Left renal pelvis (tissue), 4 donors: ENCODE results near the gene PRKN. TPM values are rescaled to one million over a fixed set of nuclear protein-coding genes. Genes with fewer than 3 reads are reported as not detected.

Experiments used
- DNase-seq, 4 donors: peaks; one replicate each; pipeline ENCODE4 v3.0.0-alpha.2; 2013; ENCODE audit warnings: low read depth in 4 of 4, low spot score in 3 of 4
- polyA plus RNA-seq, 4 donors: library from polyadenylated mRNA; unstranded; fragments of 120-200 nt; gene quantifications; one replicate each; pipeline ENCODE4 v1.2.1, GENCODE V29; 2013; ENCODE audit not compliant: insufficient read length in 4 of 4

The PRKN gene
- polyA plus RNA-seq, 4 donors, result 1.5 to 11.9 (median 9.8) TPM

GRCh38 chr6:162267126-162267525 is 460.4 kb downstream of the PRKN start:
- no peak for DNase-seq

GRCh38 chr6:162264581-162264980 is 463.0 kb downstream of the PRKN start:
- DNase-seq, result no peak

- no peak for DNase-seq
Measured at GRCh38 chr6:162262466-162263196, 464.9 kb downstream of the PRKN start.

GRCh38 chr6:162261598-162261997 is 466.0 kb downstream of the PRKN start:
- DNase-seq, result no peak

- no peak for DNase-seq
Measured at GRCh38 chr6:162260027-162260426, 467.5 kb downstream of the PRKN start.

- DNase-seq, result no peak
Measured at GRCh38 chr6:162258647-162259046, 468.9 kb downstream of the PRKN start.

GRCh38 chr6:162256361-162256760 is 471.2 kb downstream of the PRKN start:
- no peak for DNase-seq

- DNase-seq, result no peak
Measured at GRCh38 chr6:162251257-162251656, 476.3 kb downstream of the PRKN start.

- DNase-seq, result no peak
Measured at GRCh38 chr6:162249907-162250642, 477.5 kb downstream of the PRKN start.

GRCh38 chr6:162245830-162246420 is 481.6 kb downstream of the PRKN start:
- no peak for DNase-seq

GRCh38 chr6:162244031-162244430 is 483.5 kb downstream of the PRKN start:
- no peak for DNase-seq

- DNase-seq, result no peak
Measured at GRCh38 chr6:162242915-162243314, 484.7 kb downstream of the PRKN start.

- DNase-seq, result no peak
Measured at GRCh38 chr6:162239330-162239729, 488.2 kb downstream of the PRKN start.

- DNase-seq, result no peak
Measured at GRCh38 chr6:162238675-162239074, 488.9 kb downstream of the PRKN start.

- DNase-seq, result no peak
Measured at GRCh38 chr6:162237331-162237730, 490.2 kb downstream of the PRKN start.

GRCh38 chr6:162234631-162235030 is 492.9 kb downstream of the PRKN start:
- no peak for DNase-seq

GRCh38 chr6:162230147-162230752 is 497.3 kb downstream of the PRKN start:
- DNase-seq, result no peak

GRCh38 chr6:162229093-162229492 is 498.5 kb downstream of the PRKN start:
- DNase-seq, result no peak

- DNase-seq, result no peak
Measured at GRCh38 chr6:162226803-162227202, 500.8 kb downstream of the PRKN start.

- no peak for DNase-seq
Measured at GRCh38 chr6:162222521-162222920, 505.0 kb downstream of the PRKN start.

GRCh38 chr6:162220876-162221275 is 506.7 kb downstream of the PRKN start:
- no peak for DNase-seq
